Sigmoid colon (tissue), 4 donors: Measurements from ENCODE around the gene ATG101.

Experiments used
- CTCF ChIP-seq, 4 experiments: fragments of 450-650 bp in 3 of 4; fragments of 200-600 bp in 1 of 4; IDR thresholded peaks; one replicate each; pipeline ENCODE4 v1.5.1; 2016 to 2019; ENCODE audit warnings: antibody characterized with exemption in 4 of 4, mild to moderate bottlenecking in 3 of 4, moderate library complexity in 2 of 4
- EP300 ChIP-seq, 4 donors: sonication (generic); formaldehyde crosslinking; IDR thresholded peaks; one replicate each; pipeline ENCODE4 v1.6.1; 2017; ENCODE audit warnings: antibody characterized with exemption in 4 of 4
- POLR2A ChIP-seq, 2 donors: fragments of 450-650 bp; IDR thresholded peaks; one replicate each; pipeline ENCODE4 v1.6.1; 2016; ENCODE audit warnings: antibody characterized with exemption in 2 of 2, mild to moderate bottlenecking in 2 of 2, moderate library complexity in 2 of 2

- TF ChIP-seq POLR2A (IDR thresholded peaks at IDR 0.05) (no peak), CTCF (IDR thresholded peaks at IDR 0.05) (no peak), EP300 (IDR thresholded peaks at IDR 0.05) (no peak)
Measured at GRCh38 chr12:52093346-52093745, 23.6 kb downstream of the ATG101 start.
